ENCODE results near the gene TRIM65. TPM values are rescaled to one million over a fixed set of nuclear protein-coding genes. Genes with fewer than 3 reads are reported as not detected.

Gene TRIM65
- polyA plus RNA-seq, 1 donor from 2014 or later = 1.5 TPM

GRCh38 chr17:75839942-75840798 is 56.6 kb downstream of the TRIM65 start:
- Histone ChIP-seq H3K36me3 (ENCODE audit: insufficient read depth, low read length) (no peaks in the 10 kb centered on the region), H3K27ac (ENCODE audit: low read length) (no peak overlapping the region), H3K9me3 (ENCODE audit: low read length) (no peaks in the 10 kb centered on the region), H3K4me3 (ENCODE audit: low read length) (no peak overlapping the region), H3K4me2 (ENCODE audit: low read length) (no peak overlapping the region), H3F3A (ENCODE audit: insufficient read depth, low read length, poor library complexity, severe bottlenecking) (no peaks in the 10 kb centered on the region), H2AFZ (ENCODE audit: low read depth, low read length) (no peak overlapping the region), H3K79me2 (replicated peaks; ENCODE audit: insufficient read depth, low read length) (no peaks in the 10 kb centered on the region), H3K9me2 (ENCODE audit: insufficient read depth, low read length) (no peaks in the 10 kb centered on the region), H3K27me3 (ENCODE audit: insufficient read depth, low read depth, low read length) (no peaks in the 10 kb centered on the region), H3K9ac (ENCODE audit: low read length) (no peak overlapping the region), H4K20me1 (ENCODE audit: insufficient read depth) (no peaks in the 10 kb centered on the region)
- TF ChIP-seq POLR2AphosphoS5 (IDR thresholded peaks at IDR 0.05) = no peak
- TF ChIP-seq CTCF (IDR thresholded peaks at IDR 0.05; ENCODE audit: poor library complexity, severe bottlenecking) = no peak
- no peak for TF ChIP-seq TAF1 (IDR thresholded peaks at IDR 0.05; ENCODE audit: low read depth)
- no peak for TF ChIP-seq REST (IDR thresholded peaks at IDR 0.05; ENCODE audit: borderline replicate concordance)
- no peak for TF ChIP-seq SMC3 (conservative IDR thresholded peaks at IDR 0.05; ENCODE audit: poor library complexity)
- no peak for TF ChIP-seq EZH2 (IDR thresholded peaks at IDR 0.05; ENCODE audit: borderline replicate concordance, insufficient read depth, low read length, poor library complexity, severe bottlenecking)
- no peak for TF ChIP-seq RAD21 (conservative IDR thresholded peaks at IDR 0.05)
- TF ChIP-seq MXI1 (conservative IDR thresholded peaks at IDR 0.05; ENCODE audit: poor library complexity, severe bottlenecking) = no peak
- TF ChIP-seq EP300 (conservative IDR thresholded peaks at IDR 0.05; ENCODE audit: poor library complexity, severe bottlenecking) = no peak

Other genes starting within 250 kb of the TRIM65 start
- 9.6 and 15.7 TPM in 2 replicates for gene RECQL5, start 229.8 kb downstream of the TRIM65 start, polyA plus RNA-seq
- gene SAP30BP, start 229.6 kb downstream of the TRIM65 start, polyA plus RNA-seq = 129 and 156 TPM in 2 replicates
- gene ITGB4, start 175.5 kb downstream of the TRIM65 start, polyA plus RNA-seq = not detected in 2 replicates
- 4.8 TPM in 2 replicates for gene GALK1, start 131.8 kb downstream of the TRIM65 start, polyA plus RNA-seq
- 28.1 and 29.9 TPM in 2 replicates for gene UNK, start 112.1 kb downstream of the TRIM65 start, polyA plus RNA-seq
- 1.2 and 6.9 TPM in 2 replicates for gene UNC13D, start 52.5 kb downstream of the TRIM65 start, polyA plus RNA-seq
- gene WBP2, start 41.6 kb downstream of the TRIM65 start, polyA plus RNA-seq = 21.4 and 21.7 TPM in 2 replicates
- gene TRIM47, start 18.4 kb downstream of the TRIM65 start, polyA plus RNA-seq = 0.54 and 0.67 TPM in 2 replicates
- 91.2 and 115 TPM in 2 replicates for gene MRPL38, start 7.9 kb upstream of the TRIM65 start, polyA plus RNA-seq
- gene FBF1, start 44.1 kb upstream of the TRIM65 start, polyA plus RNA-seq = 11.7 and 13.5 TPM in 2 replicates
- gene ACOX1, start 82.2 kb upstream of the TRIM65 start, polyA plus RNA-seq = 30.1 and 31.2 TPM in 2 replicates
- 33.1 and 41.3 TPM in 2 replicates for gene TEN1, start 82.3 kb upstream of the TRIM65 start, polyA plus RNA-seq
- gene CDK3, start 103.9 kb upstream of the TRIM65 start, polyA plus RNA-seq = 29.2 and 42.8 TPM in 2 replicates
- gene EVPL, start 130.4 kb upstream of the TRIM65 start, polyA plus RNA-seq = not detected in 2 replicates
- 22.3 and 26.3 TPM in 2 replicates for gene SRP68, start 175.6 kb upstream of the TRIM65 start, polyA plus RNA-seq
- not detected in 2 replicates for gene GALR2, start 177.8 kb upstream of the TRIM65 start, polyA plus RNA-seq
- 0.10 TPM in 1 of 2 replicates, not detected in the other for gene ZACN, start 182.2 kb upstream of the TRIM65 start, polyA plus RNA-seq
- gene EXOC7, start 206.8 kb upstream of the TRIM65 start, polyA plus RNA-seq = 146 and 180 TPM in 2 replicates
- 0.56 and 0.84 TPM in 2 replicates for gene FOXJ1, start 244.3 kb upstream of the TRIM65 start, polyA plus RNA-seq

Measured in neural cell (in vitro differentiated cells).